HG03520 (cell line): Measurements from ENCODE around the gene HPSE.

Experiments used
- ATAC-seq: cut with Tn5 transposase; IDR thresholded peaks from one replicate; pipeline ENCODE4 v1.9.1; 2021; ENCODE audit warnings: mild to moderate bottlenecking, moderate library complexity; ENCODE audit not compliant: unreplicated experiment

HPSE gene

GRCh38 chr4:83251447-83251830 is 83.2 kb downstream of the HPSE start:
- no peak for ATAC-seq

GRCh38 chr4:83250687-83251446 is 83.8 kb downstream of the HPSE start:
- ATAC-seq, result no peak

- no peak for ATAC-seq
Observed at GRCh38 chr4:83248486-83248885, 86.2 kb downstream of the HPSE start.

GRCh38 chr4:83247415-83248357 is 87.0 kb downstream of the HPSE start:
- no peak for ATAC-seq
